Kidney epithelial cell (primary cell): ENCODE measurements around the gene EXT2. TPM values are rescaled to one million over a fixed set of nuclear protein-coding genes. Genes with fewer than 3 reads are reported as not detected.

Experiments used
- DNase-seq: peaks from one replicate; pipeline ENCODE4 v3.0.0-alpha.2; 2010; ENCODE audit warnings: low read depth
- H3K27me3 ChIP-seq: 2 replicates; pipeline ENCODE4 v1.6.0; 2011; ENCODE audit warnings: low read length; ENCODE audit not compliant: control insufficient read depth, insufficient read depth
- H3K36me3 ChIP-seq: 2 replicates; pipeline ENCODE4 v1.5.1; 2011; ENCODE audit warnings: low read length; ENCODE audit not compliant: control insufficient read depth, insufficient read depth
- H3K4me3 ChIP-seq: 2 replicates; pipeline ENCODE4 v1.5.1; 2011; ENCODE audit warnings: low read depth, mild to moderate bottlenecking, control low read depth, low read length
- total RNA-seq: library from RNA; depleted of rRNA; stranded (reverse); fragments of >200 nt; gene quantifications from 2 replicates; pipeline ENCODE4 v1.2.3, GENCODE V29; 2015
- TF ChIP-seq, protein P1 (sequence below): IDR thresholded peaks from 2 replicates; pipeline ENCODE4 v1.5.1; 2011; ENCODE audit warnings: mild to moderate bottlenecking, moderate library complexity, low read length, control low read depth, inconsistent platforms; ENCODE audit not compliant: insufficient read depth, poor library complexity, severe bottlenecking

Gene EXT2
- total RNA-seq, 1 donor from 2014 or later = 83.5 TPM

DNA sequence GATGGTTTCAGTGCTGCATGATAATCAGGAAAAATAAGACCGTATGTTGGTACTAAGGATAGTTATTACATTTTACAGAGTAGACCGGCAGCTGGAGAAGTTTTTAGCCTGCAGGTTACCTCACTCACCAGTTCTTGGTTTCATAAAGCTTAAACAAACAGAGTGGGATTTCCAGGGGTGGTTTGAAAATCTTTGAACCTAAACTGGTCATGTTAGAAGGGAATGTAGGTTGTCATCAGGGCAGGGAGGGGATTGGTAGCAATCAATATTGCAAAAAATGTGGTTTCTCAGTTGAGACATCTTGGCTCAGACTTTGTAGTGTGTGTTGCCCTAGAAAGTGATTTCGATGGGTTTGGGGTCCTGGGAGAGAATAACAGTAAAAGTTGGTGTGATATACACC is 17.5 kb downstream of the EXT2 start:
- TF ChIP-seq, protein P1, sequence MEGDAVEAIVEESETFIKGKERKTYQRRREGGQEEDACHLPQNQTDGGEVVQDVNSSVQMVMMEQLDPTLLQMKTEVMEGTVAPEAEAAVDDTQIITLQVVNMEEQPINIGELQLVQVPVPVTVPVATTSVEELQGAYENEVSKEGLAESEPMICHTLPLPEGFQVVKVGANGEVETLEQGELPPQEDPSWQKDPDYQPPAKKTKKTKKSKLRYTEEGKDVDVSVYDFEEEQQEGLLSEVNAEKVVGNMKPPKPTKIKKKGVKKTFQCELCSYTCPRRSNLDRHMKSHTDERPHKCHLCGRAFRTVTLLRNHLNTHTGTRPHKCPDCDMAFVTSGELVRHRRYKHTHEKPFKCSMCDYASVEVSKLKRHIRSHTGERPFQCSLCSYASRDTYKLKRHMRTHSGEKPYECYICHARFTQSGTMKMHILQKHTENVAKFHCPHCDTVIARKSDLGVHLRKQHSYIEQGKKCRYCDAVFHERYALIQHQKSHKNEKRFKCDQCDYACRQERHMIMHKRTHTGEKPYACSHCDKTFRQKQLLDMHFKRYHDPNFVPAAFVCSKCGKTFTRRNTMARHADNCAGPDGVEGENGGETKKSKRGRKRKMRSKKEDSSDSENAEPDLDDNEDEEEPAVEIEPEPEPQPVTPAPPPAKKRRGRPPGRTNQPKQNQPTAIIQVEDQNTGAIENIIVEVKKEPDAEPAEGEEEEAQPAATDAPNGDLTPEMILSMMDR = no peak
- DNase-seq = no peak
- Histone ChIP-seq H3K27me3 (no peaks in the 10 kb centered on the region), H3K36me3 (peaks cover 1% of the 10 kb centered on the region), H3K4me3 (no peak overlapping the region)

DNA sequence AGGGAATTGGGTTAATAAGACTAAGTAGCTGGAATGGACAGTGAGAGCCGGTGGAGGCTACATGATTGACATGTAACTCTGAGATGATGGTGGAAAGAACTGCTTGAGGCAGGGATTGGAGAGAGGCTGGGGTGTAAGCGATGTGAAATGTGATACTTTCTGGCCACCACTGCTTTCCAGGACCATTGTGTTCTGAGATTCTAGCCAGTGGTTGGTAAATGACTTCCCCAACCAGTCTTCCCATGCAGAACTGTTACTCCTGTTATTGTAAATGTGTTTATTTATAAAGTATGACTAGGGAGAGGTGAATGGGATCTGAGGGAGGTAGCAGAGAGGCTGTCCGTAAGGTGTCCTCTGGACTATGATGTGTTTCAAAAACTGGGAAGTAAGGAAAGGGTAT is 18.1 kb downstream of the EXT2 start:
- TF ChIP-seq, protein P1 = no peak

DNA sequence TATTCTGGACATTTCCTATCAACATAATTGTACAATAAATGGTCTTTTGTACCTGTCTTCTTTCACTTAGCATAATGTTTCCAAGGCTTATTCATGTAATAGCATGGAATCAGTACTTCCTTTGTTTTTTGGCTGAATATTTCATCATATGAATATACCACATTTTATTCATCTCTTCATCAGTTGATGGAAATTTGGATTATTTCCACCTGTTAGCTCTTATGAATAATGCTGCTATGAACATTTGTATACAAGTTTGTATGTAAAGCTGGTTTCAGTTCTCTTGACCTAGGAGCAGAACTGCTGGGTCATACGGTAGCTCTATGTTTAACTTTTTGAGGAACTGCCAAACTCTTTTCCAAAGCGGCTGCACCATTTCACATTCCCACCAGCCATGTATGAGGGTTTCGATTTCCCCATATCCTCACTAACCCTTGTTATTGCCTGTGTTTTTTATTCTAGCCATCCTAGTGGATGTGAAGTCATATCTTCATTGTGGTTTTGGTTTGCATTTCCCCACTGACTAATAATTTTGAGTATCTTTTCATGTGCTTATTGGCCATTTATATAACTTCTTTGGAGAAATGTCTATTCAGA is 20.9 kb downstream of the EXT2 start:
- DNase-seq = no peak
- H3K36me3 ChIP-seq = peaks cover 1% of the 10 kb centered on the region
- H3K27me3 ChIP-seq = no peaks in the 10 kb centered on the region
- H3K4me3 ChIP-seq = no peak overlapping the region
- TF ChIP-seq, protein P1 = no peak

More for the DNA sequence above, 18.1 kb downstream of the EXT2 start:
- no peak for DNase-seq
- Histone ChIP-seq H3K36me3 (peaks cover 1% of the 10 kb centered on the region), H3K4me3 (no peak overlapping the region), H3K27me3 (no peaks in the 10 kb centered on the region)

DNA sequence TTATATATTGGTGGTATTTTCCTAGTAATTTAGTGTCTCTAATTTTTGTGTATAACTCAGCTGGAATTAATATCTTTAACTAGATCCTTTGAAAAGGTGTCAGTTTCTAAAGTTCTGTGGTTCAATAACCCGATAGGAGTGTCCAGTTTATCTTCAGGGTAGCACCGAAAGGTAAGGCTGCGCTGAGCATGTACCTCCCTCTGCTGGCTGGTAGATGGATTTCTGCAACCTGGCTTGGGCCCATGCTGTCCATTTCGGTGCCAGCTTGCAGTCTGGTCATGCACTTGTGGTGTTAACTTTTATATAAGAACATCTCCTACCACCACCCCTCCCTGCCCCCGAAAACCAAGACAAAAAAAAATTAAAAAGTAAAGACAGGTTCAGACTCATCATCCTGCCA is 24.7 kb downstream of the EXT2 start:
- no peak for DNase-seq
- Histone ChIP-seq H3K27me3 (no peaks in the 10 kb centered on the region), H3K36me3 (peaks cover 1% of the 10 kb centered on the region), H3K4me3 (no peak overlapping the region)
- TF ChIP-seq, protein P1 = peak; percentile 34

DNA sequence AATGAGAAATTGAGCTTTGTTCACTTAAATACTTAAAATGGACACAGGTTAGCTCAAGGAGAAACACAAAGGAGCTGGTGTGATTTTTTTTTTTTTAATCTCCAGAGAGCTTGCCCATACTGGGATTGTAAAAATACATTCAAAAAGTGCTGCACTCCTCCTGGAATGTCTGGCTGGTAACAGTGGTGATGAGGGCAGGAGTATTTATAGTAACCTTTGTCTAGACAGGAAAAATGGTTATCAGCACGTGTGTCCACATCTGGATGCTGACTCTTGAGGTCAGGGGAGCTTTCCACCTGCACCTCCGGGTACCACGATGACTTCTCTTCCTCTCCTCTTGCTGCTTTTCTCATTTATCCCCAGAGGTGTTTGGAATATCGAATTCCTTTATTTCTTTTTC is 30.1 kb downstream of the EXT2 start:
- Histone ChIP-seq H3K27me3 (no peaks in the 10 kb centered on the region), H3K36me3 (no peaks in the 10 kb centered on the region), H3K4me3 (no peak overlapping the region)
- DNase-seq = no peak
- TF ChIP-seq, protein P1 = no peak

DNA sequence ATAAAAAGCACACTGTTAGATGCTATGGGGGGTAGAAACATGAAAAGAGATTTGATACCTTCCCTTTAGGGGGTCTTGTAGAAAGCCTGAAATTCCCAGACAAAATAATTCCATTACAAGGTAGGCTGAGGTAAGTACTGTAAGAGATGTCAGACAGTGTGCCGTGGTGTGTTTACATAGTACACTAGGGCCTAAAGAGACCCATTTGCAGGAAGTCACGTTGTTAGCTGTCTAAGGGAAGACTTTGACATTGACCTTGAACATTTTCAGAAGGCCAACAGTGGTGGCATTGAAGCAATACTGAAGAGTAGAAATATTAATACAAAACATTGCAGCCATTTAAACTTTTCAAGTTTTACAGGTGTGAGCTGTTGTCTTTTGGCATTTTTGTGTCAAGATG is 30.8 kb downstream of the EXT2 start:
- H3K4me3 ChIP-seq = no peak overlapping the region
- no peak for DNase-seq
- H3K36me3 ChIP-seq = no peaks in the 10 kb centered on the region
- TF ChIP-seq, protein P1 = no peak
- H3K27me3 ChIP-seq = no peaks in the 10 kb centered on the region
